COLO668 (cell line): ENCODE results near the gene BCAS4.

Source experiments
- DNase-seq: peaks from one replicate; lab custom pipeline; 2025; ENCODE audit not compliant: unreplicated experiment; lab: John Stamatoyannopoulos, UW

Gene BCAS4

GRCh38 chr20:50820515-50821256, 25.8 kb downstream of the BCAS4 start:
- DNase-seq, result no peak

- no peak for DNase-seq
Observed at GRCh38 chr20:50821257-50821921, 26.5 kb downstream of the BCAS4 start.

GRCh38 chr20:50821994-50822393, 27.1 kb downstream of the BCAS4 start:
- DNase-seq, result no peak

- DNase-seq, result no peak
Observed at GRCh38 chr20:50823319-50823718, 28.5 kb downstream of the BCAS4 start.

GRCh38 chr20:50824137-50824536, 29.3 kb downstream of the BCAS4 start:
- no peak for DNase-seq

GRCh38 chr20:50826121-50826520, 31.3 kb downstream of the BCAS4 start:
- DNase-seq, result no peak

- no peak for DNase-seq
Observed at GRCh38 chr20:50828363-50829136, 33.7 kb downstream of the BCAS4 start.

GRCh38 chr20:50831622-50832021, 36.8 kb downstream of the BCAS4 start:
- DNase-seq, result no peak

- no peak for DNase-seq
Observed at GRCh38 chr20:50834599-50835005, 39.7 kb downstream of the BCAS4 start.

GRCh38 chr20:50837532-50838321, 42.9 kb downstream of the BCAS4 start:
- DNase-seq, result no peak

GRCh38 chr20:50838322-50838625, 43.4 kb downstream of the BCAS4 start:
- DNase-seq, result no peak

GRCh38 chr20:50838707-50839385, 44.0 kb downstream of the BCAS4 start:
- DNase-seq, result no peak

- DNase-seq, result no peak
Observed at GRCh38 chr20:50842821-50843220, 48.0 kb downstream of the BCAS4 start.

- DNase-seq, result no peak
Observed at GRCh38 chr20:50843331-50844276, 48.7 kb downstream of the BCAS4 start.

GRCh38 chr20:50844430-50845100, 49.7 kb downstream of the BCAS4 start:
- DNase-seq, result peak; percentile 19

- no peak for DNase-seq
Observed at GRCh38 chr20:50845566-50846215, 50.8 kb downstream of the BCAS4 start.

- DNase-seq, result no peak
Observed at GRCh38 chr20:50848341-50848808, 53.5 kb downstream of the BCAS4 start.
